ENCODE results near the gene TBX18.

The TBX18 gene

DNA sequence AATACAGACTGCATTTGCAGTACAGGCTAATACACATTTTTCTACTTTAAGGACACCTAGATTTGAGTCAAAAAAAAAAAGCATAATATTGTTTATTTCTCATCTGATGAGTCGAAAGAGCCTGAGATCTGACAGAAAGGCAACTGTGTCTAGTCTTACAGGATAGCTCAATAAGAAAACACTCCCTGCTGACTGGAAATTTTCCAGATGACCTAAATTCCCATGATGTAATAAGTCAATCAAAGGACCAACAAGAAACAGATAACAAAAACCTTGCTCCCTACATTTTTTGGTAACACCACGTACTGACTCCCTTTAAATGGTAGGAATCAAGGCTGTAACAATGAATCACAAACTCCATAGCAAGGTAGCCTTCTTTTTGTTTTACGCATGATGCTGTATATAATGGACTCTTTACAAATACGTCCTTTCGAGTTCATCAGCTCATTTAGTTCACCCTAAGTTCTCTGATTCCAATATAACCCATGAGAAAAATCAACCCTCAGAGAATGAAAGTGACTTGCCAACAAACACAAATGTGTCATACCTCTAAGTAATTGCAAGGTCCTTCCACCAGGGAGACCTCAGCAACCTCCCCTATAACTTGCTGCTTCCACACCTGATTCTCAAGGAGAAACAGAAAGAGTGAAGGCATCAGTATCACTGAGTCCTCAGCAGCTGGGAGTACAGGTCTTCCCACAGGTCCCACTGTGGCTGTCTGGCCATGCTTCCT is 12.1 kb downstream of the TBX18 start:
- DNase-seq = no peak

DNA sequence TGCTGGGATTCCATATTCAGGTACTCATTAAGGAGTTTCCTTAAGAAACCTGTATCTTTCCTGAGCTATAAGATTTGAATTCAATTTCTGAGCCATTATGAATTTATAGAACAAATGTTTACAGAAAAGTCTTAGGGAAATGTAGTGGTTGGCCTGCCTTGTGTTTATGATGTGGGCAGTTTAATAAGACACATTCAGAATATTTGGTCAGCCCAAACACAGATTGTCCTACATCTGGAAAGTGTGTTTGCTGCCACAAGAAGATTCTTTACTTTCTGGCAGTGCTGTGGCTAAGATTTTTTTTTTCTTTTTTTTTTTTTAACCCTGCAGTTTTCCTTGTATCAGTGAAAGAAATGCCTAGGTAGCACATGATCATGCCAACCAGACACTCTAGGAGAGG is 15.2 kb downstream of the TBX18 start:
- no peak for DNase-seq

DNA sequence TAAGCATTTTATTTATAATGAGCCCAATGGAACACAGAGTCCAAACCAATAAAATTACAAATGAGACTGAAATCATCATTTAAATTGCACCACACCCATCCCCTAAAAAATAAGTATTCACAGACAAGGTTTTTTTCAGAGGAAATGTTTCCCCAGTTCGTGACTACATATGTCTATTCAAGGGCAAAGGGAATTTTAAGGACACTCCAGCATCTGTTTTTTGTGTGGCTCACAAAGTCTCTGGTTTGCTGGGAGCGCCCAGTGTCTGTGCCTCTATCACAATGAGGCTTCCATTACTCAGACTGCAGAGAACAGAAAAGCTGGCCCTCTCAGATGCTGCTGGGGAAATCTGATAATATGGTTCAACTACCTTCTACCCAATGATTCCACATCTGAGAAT is 16.0 kb downstream of the TBX18 start:
- DNase-seq = no peak

DNA sequence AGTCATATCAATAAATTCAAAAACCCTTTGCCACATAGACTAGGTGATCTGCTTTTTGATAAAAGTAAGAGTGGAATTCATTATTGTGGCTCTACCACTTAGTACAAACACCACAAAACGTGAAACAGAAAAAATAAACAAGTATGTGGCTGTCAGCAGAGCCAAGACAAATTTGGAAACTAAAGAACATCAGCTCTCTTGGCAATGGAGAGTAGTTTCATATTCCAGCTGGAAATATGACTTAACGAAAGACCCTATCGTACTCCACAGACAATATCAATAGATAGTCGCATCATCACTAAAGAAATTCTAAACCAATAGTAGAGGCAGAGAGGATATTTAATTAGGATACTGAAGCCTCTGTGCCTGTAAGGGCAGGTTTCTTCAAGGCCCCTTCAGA is 20.8 kb downstream of the TBX18 start:
- DNase-seq = no peak

DNA sequence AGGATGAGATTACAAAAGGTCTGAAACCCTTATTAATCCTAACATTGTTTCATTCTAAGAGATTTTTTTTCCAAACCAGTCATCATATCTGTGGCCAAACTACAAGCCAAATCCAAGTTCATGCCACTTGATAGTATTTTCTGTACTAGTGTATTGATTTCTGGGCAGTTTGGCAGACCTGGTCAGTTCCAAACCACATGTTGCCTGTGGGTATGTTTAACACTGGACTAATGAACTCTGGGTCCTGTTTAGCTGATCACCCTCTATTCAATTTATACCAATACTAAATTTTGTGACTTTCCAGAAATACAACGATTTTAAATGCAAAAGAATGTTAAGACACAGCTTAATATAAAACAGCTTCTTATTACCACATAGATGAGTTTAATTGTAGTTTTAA is 24.0 kb downstream of the TBX18 start:
- DNase-seq = no peak

DNA sequence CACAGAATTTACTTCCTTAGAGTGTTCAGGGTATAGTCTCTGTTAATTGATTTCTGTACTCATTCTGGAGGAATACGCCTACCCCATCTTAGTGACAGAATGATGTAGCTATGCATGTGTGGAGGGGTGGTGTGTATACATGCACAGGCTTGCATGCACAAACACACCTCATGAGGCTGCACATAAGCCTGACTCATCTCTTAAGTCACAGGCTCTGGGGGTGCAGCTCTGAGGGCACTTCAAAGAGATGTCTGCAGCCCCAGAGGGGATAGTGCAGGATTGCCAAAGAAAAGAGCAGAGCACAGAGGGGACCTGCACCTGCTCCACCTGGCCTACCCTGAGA is 24.6 kb downstream of the TBX18 start:
- no peak for DNase-seq

DNA sequence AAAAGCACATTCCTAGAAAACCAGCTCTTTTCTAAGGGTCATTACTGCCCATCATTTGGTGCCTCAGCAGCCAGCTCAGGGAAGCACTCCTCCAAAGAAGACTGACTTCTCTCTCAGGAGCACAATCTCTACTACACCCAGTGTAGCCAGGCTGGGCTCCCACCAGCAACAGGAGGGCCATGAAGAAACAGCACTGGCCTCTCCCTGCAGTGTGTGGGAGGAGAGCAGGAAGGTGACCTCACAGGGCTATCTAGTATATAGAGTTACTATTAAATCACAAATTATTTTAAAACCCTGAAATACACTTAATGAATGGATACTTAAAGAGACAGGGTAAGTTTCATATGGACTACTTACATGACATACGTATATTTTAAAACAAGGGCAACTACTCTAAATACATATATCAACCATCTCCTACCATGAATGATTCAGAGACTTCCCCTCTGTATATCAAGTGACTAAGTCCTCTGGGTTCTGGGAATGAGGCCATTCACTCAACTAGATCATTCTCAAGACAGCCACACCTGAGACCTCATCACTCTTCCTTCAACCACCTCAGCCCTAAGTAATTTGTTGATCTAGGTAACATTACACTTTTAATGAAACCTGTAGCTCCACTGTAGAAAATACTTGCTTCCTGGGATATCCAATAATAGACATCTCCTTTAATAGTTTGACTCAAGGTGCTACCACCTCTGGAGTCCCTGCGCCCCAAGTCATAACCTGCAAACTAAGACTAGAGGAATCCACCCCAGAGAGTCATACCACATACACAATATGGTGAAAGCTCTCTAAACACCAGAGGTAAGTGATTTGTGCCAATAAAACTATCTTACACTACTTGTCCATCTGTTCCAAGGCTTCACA is 25.2 kb downstream of the TBX18 start:
- no peak for DNase-seq

DNA sequence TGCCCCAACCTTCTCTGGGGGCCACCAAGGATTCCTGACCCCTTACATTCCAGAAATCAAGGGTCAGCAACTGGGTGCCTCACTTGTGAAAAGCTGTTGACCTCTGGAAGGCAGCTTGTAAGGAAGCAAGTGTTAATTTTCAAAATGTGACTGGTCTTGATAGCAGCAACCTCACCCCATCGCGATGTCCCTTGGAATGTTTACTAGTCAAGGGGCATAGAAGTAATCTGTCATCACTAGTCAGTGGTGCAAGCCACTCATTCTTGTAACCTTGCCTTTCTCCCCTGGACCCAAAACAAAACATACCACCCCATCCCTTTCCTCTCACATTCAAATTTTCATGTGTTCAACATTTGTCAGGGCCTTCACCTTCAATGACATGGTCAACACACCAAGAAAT is 30.5 kb downstream of the TBX18 start:
- no peak for DNase-seq

DNA sequence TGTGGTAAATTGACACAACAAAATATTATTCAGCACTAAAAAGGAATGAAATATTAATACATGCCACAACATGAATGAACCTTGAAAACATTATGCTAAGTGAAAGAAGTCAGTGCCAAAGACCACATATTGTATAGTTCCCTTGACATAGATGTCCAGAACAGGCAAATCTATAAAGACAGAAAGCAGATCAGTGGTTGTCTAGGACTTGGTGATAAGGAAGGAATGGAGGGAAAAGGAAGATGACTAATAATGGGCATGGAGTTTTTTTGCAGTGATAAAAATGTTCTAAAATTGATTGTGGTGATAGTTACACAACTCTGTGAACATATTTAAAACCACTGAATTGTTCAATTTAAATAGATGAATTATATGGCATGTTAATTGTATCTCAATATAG is 32.5 kb downstream of the TBX18 start:
- no peak for DNase-seq

DNA sequence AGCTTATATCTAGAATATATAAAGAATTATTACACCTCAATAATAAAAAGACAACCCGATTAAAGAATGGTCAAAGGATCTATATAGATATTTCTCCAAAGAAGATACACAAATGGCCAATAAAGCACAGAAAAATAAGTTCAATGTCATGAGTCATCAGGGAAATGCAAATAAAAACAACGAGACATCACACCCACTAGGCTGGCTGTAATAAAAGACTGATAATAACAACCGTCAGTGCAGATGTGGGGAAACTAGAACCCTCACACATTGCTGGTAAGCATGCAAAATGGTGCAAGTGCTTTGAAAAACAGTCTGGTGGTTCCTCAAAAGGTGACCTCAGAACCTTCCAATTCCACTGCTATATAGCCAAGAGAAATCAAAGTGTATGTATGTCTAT is 33.0 kb downstream of the TBX18 start:
- no peak for DNase-seq

DNA sequence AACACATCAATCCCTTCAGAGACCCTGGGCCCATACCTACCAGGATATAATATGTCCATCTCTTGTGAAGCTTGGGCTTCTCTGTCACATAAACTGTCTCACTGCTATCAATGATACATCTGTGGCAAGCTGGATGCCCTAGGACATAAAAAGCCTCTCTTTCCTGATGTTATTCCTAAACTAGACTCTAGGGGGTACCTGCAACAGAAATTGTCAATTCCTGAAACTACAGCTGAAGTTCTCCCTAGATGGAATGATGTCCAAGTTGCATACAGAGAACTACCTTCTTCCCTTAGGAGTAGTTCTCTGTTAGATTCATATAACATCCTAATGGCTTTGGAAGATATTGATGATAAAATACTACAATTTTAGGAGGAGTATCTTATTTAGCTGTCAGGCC is 35.8 kb downstream of the TBX18 start:
- no peak for DNase-seq

DNA sequence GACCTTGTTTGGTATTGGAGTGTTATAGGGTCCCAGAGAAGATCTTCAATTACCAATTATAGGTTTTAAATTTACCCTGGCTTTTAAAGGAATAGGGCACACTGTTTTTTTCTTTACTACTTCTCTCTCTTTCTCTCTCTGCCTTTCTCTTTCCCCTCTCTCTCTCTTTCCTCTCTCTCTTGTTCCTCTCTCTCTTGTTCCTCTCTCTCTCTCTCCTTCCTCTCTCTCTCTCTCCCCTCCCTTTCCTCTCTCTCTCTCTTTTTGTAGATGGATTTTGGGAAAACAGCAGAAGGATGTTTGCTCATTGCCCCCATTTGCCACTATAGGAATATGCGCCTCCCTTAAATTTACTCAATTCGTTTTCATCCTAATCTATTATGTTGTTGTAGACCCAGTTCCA is 45.2 kb downstream of the TBX18 start:
- no peak for DNase-seq

DNA sequence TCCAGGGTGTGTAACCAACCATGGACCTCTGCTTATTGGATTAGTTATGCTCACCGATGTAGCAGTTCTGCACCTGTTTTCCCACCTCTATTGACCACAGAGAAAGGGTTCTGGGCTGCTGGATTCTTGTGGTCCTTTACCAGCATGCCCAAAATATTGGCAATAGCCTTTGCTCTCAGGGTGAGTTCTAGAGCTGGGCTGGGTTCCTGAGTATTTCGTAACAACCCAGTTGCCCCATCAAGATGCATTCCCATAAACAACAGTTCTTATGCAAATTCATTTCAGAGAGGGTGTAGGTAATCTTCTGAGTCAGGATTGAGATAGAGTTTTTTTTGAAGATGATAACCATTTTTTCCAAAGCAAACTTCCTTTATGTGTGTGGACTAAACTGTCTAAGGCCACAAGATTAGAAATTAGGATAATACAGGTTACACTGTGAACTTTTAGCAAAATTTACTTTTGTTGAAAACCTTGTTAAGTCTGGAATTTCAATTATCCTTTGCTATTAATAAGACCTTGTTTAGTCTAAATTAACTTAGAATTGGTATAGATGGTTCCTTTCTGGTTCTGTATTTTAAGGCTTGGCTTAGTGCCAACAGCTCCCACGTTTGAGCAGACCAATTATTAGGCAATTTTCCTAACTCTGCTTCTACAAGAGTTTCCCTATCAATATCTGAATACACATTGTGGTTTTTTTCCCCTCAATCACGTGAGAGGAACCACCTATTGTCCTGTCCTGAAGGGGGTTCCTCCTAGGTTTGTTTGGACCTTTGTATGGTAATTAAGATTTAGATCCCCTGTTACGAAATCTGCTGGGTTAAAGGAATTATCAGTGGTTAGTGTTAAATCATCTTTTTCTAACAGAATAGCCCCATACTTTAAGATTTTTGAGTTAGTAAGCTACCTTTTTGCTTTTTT is 46.1 kb downstream of the TBX18 start:
- DNase-seq = no peak

DNA sequence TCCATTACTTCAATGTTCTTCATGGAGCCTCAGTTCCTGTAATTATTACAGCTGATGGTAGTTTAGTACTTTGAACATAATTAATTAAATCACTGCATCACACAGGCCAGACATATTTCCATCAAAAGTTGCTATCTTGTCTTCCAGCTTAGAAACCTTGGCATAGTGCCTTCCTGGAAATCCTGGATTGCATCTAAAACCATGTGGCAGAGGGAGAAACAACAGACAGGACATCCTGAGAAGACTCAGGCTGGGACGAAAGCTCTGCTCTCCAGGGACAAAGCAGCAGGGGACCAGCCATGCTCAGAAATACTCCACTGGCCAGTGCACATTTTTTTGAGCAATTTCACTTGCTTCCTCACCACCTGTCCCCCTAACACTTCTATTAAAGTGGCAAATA is 55.3 kb downstream of the TBX18 start:
- DNase-seq = no peak

DNA sequence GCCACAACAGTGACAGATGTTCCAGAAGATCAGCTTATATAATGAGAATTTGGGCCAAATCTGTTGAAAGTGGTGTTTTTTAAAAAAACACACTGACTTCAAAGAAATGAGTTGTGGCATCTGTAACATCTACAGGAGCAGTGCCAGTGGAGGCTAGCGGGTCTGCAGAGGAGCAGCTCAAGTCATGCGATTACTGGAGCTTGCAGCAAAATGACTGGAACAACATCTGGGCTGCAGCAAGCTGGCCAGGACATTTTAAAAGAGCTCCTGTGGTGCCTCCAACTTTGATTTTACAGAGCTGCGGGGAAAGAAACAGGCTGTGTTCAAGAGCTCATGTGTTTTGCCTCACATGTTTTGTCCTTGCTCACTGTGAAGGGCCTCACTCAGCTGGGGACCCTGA is 57.2 kb downstream of the TBX18 start:
- no peak for DNase-seq

DNA sequence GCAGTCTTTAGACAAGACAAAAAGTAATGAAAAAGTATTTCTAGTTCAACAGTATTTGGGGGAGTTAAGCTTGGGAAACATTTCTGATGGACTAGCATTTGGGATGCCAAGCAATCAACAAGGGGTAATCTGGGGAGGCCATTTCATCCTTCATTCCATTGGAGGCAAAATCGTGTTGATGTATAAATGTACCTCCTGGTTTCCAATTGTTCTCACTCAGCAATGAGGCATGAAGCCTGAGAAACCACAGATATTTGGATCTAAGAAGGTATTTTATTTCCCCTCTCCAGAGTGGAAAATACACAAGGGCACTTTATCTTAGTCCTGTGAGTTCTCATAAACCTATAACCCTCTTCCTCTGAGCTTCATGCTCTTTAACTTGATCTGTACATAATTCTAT is 68.2 kb downstream of the TBX18 start:
- no peak for DNase-seq

DNA sequence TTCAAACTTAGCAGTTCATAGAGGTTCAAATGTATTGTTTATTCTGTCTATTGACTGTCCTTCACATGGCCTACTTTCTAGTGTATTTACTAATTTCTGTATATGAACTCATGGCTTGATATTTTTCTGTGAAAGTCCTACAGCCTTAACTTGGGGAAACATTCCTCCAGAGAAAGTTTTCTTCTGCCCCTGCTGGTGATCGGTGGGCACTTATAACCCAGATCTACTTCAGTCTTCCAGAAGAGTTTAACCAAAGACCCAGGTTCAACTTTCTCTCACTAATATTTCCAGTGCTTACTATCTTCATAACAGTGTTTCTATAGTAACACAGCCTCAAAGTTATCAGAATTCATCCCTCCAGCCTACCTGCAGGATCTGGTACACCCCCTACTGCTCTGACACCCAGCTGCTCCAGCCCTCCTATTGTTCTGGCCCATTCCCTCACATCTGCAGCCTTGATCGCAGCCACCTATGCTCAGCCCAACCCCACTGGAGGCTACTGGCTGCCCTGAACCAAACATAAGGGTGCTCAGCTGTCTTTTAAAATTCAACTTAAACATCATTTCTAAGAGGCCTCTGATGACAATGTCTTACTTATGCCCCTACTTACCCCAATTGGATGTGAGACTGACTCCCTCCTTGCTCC is 72.3 kb downstream of the TBX18 start:
- DNase-seq = no peak

DNA sequence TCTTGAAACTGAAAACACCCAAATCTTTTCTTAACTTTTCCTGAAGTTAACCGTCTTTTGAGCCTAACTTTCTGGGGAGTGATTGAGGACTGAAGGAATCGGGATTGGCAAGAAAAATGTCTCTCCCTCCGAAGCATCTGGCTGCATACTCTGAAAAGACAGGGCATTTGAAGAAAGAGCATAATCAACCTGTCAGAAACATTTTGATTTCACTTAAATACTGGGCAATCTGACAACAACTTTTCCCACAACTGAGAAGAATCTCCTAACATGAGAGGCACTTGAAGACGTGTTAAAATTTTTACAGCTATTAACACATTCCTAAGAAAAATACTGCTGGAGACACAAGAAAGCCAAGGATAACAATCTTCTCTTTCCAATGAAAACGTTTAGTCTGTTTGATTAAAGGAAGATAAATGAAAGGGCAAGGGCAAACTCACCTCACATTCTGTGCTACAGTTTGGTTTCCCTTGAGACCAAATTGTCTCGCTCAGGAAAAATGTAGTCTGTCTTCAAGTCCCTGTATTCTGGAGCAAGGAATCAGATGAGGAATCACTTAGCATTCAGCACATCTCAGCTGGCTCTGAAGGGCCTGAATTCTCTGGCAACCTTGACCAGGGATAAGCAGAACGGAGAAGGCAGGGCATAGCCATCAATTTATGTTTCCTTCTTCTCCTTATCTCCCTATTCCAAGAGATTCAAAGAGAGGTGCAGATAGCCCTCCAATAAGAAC is 76.1 kb downstream of the TBX18 start:
- no peak for DNase-seq

DNA sequence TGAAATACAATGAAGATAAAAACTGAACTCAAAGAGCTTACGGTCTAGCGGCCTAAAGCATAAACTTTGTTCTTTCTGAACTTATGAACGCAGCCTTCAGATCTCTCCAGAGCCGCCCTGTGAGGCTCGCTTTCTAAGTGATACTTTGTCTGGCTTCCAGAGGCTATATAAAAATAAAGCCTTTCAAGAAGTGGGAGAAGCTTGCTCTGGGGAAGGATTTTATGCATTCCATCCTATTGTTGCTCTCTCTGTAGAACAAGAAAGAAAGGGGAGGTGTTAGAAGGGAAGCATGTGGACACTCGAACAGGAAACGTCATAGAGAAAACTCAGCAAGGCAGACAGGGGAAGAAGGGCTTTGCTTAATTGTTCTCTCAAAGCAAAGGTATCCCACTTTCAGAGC is 77.0 kb downstream of the TBX18 start:
- DNase-seq = peak; percentile 5

DNA sequence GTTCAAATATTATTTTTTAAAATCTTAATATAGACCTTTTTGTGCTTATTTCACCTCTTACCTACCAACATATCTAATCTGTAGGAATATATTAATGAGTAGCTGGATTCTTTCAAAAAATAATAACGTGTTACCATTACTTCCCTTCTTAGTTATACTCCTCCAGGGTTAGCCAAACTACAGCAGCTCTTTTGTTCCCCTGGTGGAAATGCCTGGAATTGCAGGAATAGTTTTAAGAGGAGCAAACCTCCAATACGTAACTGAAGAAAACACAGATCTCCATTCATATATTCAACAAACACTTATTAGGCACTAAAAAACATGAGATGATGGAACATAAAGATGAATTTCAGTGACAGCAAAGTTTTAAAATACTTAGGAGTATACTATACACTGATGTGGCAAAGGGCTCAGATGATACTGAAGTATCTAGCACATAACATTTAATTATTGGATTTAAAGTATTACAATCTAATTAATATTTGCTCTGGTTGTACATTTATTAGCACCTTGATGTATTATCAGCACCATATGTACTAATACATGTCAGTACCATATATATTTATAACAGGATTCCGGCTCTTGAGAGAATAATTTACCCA is 78.3 kb downstream of the TBX18 start:
- no peak for DNase-seq

DNA sequence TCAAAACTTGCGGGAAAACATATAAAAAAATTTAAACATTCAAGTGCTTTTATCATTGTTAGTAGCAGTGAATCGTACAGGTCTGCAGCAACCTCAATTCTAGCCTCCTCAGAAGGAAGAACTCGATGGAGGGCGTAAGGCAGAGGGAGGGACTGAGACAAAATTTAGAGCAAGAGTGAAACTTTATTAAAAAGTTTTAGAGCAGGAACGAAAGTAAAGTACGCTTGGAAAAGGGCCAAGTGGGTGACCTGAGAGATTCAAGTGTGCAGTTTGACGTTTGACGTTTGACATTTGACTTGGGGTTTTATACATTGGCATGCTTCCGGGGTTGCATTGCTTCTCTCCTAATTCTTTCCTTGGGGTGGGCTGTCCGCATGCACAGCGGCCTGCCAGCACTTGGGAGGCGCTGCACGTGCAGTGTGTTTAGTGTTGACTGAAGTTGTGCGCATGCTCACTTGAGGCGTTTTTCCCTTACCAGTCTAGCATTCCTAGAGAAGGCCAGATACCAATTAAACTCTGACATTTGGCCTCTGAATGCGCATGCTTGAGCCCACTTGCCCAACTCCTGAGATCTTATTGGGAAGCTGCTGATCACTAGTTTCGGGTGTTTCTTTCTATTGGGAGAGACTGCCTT is 82.6 kb downstream of the TBX18 start:
- DNase-seq = no peak
